Progenitor cell of endocrine pancreas (in vitro differentiated cells): ENCODE results near the gene AMHR2. TPM values are rescaled to one million over a fixed set of nuclear protein-coding genes. Genes with fewer than 3 reads are reported as not detected.

Source experiments
- DNase-seq: peaks from one replicate; pipeline ENCODE4 v3.0.0; 2021; ENCODE audit warnings: low spot score; ENCODE audit not compliant: unreplicated experiment
- H3K27ac Mint-ChIP-seq: 2 replicates; pipeline ENCODE4 v1.8.0; 2021; ENCODE audit warnings: mild to moderate bottlenecking, moderate library complexity, mixed read lengths
- H3K27me3 Mint-ChIP-seq: 2 replicates; pipeline ENCODE4 v1.8.0; 2021; ENCODE audit warnings: mixed read lengths
- H3K36me3 Mint-ChIP-seq: 2 replicates; pipeline ENCODE4 v1.8.0; 2022; ENCODE audit warnings: mixed read lengths; ENCODE audit not compliant: insufficient read depth
- H3K4me1 Mint-ChIP-seq: 2 replicates; pipeline ENCODE4 v1.8.0; 2021; ENCODE audit warnings: low read depth, mixed read lengths
- H3K4me3 Mint-ChIP-seq: 2 replicates; pipeline ENCODE4 v1.8.0; 2021; ENCODE audit warnings: low read depth, mild to moderate bottlenecking, moderate library complexity, mixed read lengths
- H3K9me3 Mint-ChIP-seq: 2 replicates; pipeline ENCODE4 v1.8.0; 2021; ENCODE audit warnings: low read depth, mixed read lengths
- total RNA-seq: library from RNA; stranded (reverse); gene quantifications from 2 replicates; pipeline ENCODE4 v1.2.1, GENCODE V29; 2021
- TF ChIP-seq, protein P1 (sequence below): fragments of 200-600 bp; sonication (generic); IDR thresholded peaks from one replicate; pipeline ENCODE4 v1.5.0; 2021; ENCODE audit warnings: antibody characterized with exemption, mild to moderate bottlenecking; ENCODE audit not compliant: unreplicated experiment

Gene AMHR2
- total RNA-seq, 1 donor from 2014 or later = 35.1 TPM

DNA sequence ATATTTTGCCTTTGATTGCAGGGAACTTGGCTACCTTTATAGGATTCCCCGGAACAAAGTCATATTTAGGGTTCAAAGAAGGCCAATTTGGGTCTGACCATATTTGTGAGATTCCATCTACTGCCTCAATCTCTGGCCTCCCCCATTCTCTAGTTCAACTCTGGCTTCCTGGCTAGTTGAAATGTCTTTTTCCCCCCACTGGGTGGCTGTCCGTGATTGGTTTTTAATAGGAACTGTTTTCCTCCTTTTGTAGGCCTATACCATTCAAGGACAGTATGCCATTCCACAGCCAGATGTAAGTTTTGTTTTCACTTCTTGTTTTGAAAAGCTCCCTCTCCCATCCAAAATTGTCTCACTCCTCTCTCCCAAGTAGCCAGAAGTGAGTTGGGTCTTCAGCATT is 42.0 kb downstream of the AMHR2 start:
- peaks cover 2% of the 10 kb centered on the region for H3K4me1 Mint-ChIP-seq
- peak overlapping the region; percentile 84 for H3K27ac Mint-ChIP-seq
- no peaks in the 10 kb centered on the region for H3K9me3 Mint-ChIP-seq
- no peaks in the 10 kb centered on the region for H3K27me3 Mint-ChIP-seq
- H3K4me3 Mint-ChIP-seq = no peak overlapping the region
- TF ChIP-seq, protein P1, sequence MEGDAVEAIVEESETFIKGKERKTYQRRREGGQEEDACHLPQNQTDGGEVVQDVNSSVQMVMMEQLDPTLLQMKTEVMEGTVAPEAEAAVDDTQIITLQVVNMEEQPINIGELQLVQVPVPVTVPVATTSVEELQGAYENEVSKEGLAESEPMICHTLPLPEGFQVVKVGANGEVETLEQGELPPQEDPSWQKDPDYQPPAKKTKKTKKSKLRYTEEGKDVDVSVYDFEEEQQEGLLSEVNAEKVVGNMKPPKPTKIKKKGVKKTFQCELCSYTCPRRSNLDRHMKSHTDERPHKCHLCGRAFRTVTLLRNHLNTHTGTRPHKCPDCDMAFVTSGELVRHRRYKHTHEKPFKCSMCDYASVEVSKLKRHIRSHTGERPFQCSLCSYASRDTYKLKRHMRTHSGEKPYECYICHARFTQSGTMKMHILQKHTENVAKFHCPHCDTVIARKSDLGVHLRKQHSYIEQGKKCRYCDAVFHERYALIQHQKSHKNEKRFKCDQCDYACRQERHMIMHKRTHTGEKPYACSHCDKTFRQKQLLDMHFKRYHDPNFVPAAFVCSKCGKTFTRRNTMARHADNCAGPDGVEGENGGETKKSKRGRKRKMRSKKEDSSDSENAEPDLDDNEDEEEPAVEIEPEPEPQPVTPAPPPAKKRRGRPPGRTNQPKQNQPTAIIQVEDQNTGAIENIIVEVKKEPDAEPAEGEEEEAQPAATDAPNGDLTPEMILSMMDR = no peak
- no peak for DNase-seq
- peaks cover 46% of the 10 kb centered on the region for H3K36me3 Mint-ChIP-seq

DNA sequence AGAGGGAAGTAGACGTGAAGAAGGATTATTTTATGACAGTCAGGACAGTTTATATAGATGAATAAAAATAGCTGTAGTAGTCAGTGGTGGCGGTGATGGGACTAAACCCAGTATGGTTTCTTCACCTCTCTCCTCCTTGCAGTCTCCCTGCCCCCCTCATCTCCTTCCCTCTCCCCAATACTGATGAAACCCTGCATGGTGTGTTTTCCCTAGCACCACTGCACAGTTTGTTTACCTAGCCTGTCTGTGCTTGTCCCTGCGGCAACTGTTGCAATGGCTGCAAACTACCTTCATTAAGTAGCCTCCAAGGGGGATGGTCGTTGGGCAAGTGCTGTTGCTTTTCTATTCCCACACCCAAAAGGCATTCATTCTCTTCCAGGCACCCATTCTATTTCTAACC is 43.0 kb downstream of the AMHR2 start:
- Mint-ChIP-seq H3K27ac (no peak overlapping the region), H3K4me1 (peaks cover 5% of the 10 kb centered on the region)
- TF ChIP-seq, protein P1 = no peak

DNA sequence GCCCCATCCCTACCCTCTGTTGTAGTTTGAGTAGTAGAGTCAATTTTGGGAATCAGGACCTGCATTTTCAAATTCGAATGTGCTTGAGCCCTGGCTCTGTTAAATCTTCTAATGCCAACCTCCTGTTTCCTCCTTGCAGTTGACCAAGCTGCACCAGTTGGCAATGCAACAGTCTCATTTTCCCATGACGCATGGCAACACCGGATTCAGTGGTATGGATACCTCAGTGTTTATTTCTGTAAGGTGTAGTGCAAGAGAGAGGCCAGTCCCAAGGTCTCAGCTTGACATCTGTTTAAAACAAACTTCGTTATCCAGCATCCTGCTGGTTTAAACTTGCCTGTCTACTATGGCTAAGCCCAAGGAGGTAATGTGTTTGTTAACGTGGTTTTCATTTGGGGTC is 43.4 kb downstream of the AMHR2 start:
- Mint-ChIP-seq H3K4me3 (no peak overlapping the region), H3K9me3 (no peaks in the 10 kb centered on the region), H3K36me3 (peaks cover 51% of the 10 kb centered on the region), H3K27me3 (no peaks in the 10 kb centered on the region), H3K27ac (no peak overlapping the region), H3K4me1 (peaks cover 5% of the 10 kb centered on the region)
- TF ChIP-seq, protein P1 = no peak
- no peak for DNase-seq

More for the DNA sequence above, 43.0 kb downstream of the AMHR2 start:
- Mint-ChIP-seq H3K27me3 (no peaks in the 10 kb centered on the region), H3K4me3 (no peak overlapping the region), H3K36me3 (peaks cover 47% of the 10 kb centered on the region), H3K9me3 (no peaks in the 10 kb centered on the region)
- DNase-seq = no peak

DNA sequence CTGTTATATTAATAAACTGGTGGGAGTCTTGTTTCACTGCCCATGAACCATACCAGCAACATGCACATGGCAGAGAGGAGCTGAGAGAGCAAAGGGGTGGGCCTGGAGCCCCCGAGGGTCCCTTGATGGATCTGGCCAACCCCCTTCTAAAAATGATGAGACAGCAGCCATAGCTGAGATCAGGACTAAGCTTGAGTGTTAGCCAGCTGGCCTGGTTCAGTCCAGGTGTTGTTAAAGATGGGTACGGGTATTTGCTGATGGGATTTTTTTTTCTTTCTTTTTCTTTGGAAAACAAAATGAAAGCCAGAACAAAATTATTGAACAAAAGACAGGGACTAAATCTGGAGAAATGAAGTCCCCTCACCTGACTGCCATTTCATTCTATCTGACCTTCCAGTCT is 44.2 kb downstream of the AMHR2 start:
- no peak for DNase-seq
- Mint-ChIP-seq H3K27me3 (no peaks in the 10 kb centered on the region), H3K9me3 (no peaks in the 10 kb centered on the region), H3K4me3 (no peak overlapping the region), H3K4me1 (peaks cover 5% of the 10 kb centered on the region), H3K27ac (peak overlapping the region; percentile 33), H3K36me3 (peaks cover 48% of the 10 kb centered on the region)
- TF ChIP-seq, protein P1 = no peak

DNA sequence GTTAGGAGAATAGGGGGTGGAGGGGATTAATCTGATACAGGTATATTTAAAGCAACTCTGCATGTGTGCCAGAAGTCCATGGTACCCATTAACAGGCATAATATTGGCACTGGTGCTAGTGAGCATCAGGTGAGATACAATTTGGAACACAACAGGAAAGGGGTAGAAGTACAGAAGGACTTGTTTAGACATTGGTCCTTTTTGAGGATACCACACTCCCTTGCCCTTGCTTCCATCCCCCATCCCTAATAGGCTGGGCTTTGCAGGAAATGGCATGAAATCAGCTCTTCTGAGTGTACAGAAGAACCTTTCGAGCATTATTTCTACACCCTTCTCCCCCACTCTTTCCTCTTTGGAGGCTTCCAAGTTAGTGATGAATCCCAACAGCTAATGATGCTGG is 44.6 kb downstream of the AMHR2 start:
- Mint-ChIP-seq H3K4me3 (no peak overlapping the region), H3K36me3 (peaks cover 46% of the 10 kb centered on the region), H3K27ac (no peak overlapping the region), H3K27me3 (no peaks in the 10 kb centered on the region), H3K9me3 (no peaks in the 10 kb centered on the region), H3K4me1 (peaks cover 5% of the 10 kb centered on the region)
- TF ChIP-seq, protein P1 = no peak
- DNase-seq = no peak
